Motor neuron (in vitro differentiated cells): ENCODE data around the gene ZCCHC13. TPM values are rescaled to one million over a fixed set of nuclear protein-coding genes. Genes with fewer than 3 reads are reported as not detected.
"Not testable (repeated sequence)": the region's sequence is repeated elsewhere in the genome, so short reads cannot be mapped to it uniquely, and the experiment has no call there.

ENCODE experiments used
- ATAC-seq, 8 experiments: fragments of 200-7000 bp; cut with Tn5 transposase; replicated peaks in 6 of 8; 2 replicates each; pipeline ENCODE4 v1.8.0; 2021; ENCODE audit warnings: mild to moderate bottlenecking in 8 of 8, moderate library complexity in 8 of 8
- H3K27ac ChIP-seq, 2 donors: fragments of 250-450 bp; sonication (Bioruptor Pico); 2 replicates each; pipeline ENCODE4 v1.9.0; 2021; ENCODE audit warnings: antibody characterized with exemption in 2 of 2, mild to moderate bottlenecking in 2 of 2, moderate library complexity in 1 of 2
- H3K4me1 ChIP-seq, 2 donors: fragments of 250-450 bp; sonication (Bioruptor Pico); replicated peaks in 1 of 2; 2 replicates each; pipeline ENCODE4 v1.6.1; 2021; ENCODE audit warnings: antibody characterized with exemption in 2 of 2, mild to moderate bottlenecking in 2 of 2, moderate library complexity in 1 of 2
- H3K4me3 ChIP-seq, 5 donors: fragments of 250-450 bp; sonication (Bioruptor Pico); 2 replicates each; pipeline ENCODE4 v1.9.0; 2021; ENCODE audit warnings: antibody characterized with exemption in 5 of 5, mild to moderate bottlenecking in 5 of 5, moderate library complexity in 4 of 5
- WGBS, 10 experiments: fragments of 450-650 bp; shearing (Covaris generic); methylation state at CpG; one replicate each; pipeline ENCODE4 v1.0.0; 2022; 5-methylcytosine and 5-hydroxymethylcytosine counted together
- in situ Hi-C, 9 experiments: fragments of 400-800 bp; cut with MboI; loops; one replicate each; pipeline ENCODE4 v1.15.0; 2021; ENCODE audit warnings: low sequenced_read_pairs in 9 of 9, low pct_unique_long_range_greater_than_20kb in 2 of 9; ENCODE audit not compliant: unreplicated experiment in 9 of 9
- total RNA-seq, 8 experiments: library from RNA; unstranded; fragments of 300-600 nt; gene quantifications; 2 replicates each; pipeline versions ENCODE4 v1.2.3 to v1.2.4, GENCODE V29; 2022

Gene ZCCHC13
- total RNA-seq, 8 experiments from 2014 or later = 0.52 TPM; not detected in 7

GRCh38 chrX:74340051-74340450, 36.1 kb downstream of the ZCCHC13 start:
- Histone ChIP-seq H3K4me3 (no peak overlapping the region), H3K27ac (no peak overlapping the region), H3K4me1 (peaks cover 2 to 3% of the 10 kb centered on the region in 2 donors)
- ATAC-seq = no peak
- in situ Hi-C loops = no loop called here

GRCh38 chrX:74342211-74342610, 38.2 kb downstream of the ZCCHC13 start:
- WGBS, 10 experiments = 20 to 67% methylated on average over 1 to 5 of the region's 5 CpGs; no CpG with 5 or more reads in 8 of the 10 experiments
- in situ Hi-C loops, H3K4me1 ChIP-seq, H3K27ac ChIP-seq, H3K4me3 ChIP-seq, ATAC-seq: not testable (repeated sequence)

GRCh38 chrX:74343343-74344279, 39.6 kb downstream of the ZCCHC13 start:
- peak; percentile 64 to 97 (median 88) for ATAC-seq
- 50 to 100% (median 59%) methylated on average over 1 to 3 of the region's 3 CpGs; no CpG with 5 or more reads in 6 of the 10 experiments for WGBS, 10 experiments
- H3K4me1 ChIP-seq = peaks cover 2 to 3% of the 10 kb centered on the region in 2 donors
- H3K4me3 ChIP-seq = no peak overlapping the region
- in situ Hi-C loops = no loop called here
- H3K27ac ChIP-seq = no peak overlapping the region

DNA sequence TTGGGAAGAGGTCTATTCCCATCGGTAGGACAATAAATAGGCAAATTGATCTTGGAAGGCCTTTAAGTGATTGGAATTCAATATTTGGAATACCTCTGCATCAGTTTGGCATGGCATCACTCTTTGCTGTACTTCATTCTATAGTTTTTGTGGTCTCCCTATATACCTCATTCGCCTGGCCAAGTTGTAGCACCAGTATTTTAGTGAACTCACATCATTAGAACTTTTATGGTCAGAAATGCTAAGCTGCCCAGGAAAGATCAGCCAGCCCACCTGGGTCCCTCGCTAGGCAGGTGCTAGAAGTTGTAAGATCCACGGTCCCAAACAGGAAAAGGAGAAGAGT, 40.3 kb downstream of the ZCCHC13 start:
- no peak overlapping the region for H3K27ac ChIP-seq
- 20 to 100% (median 57%) methylated on average over 1 to 4 of the region's 4 CpGs; no CpG with 5 or more reads in 4 of the 10 experiments for WGBS, 10 experiments
- no peak overlapping the region for H3K4me3 ChIP-seq
- H3K4me1 ChIP-seq = peaks cover 2 to 3% of the 10 kb centered on the region in 2 donors
- in situ Hi-C loops = no loop called here
- ATAC-seq = no peak

- Histone ChIP-seq H3K27ac (no peak overlapping the region), H3K4me3 (no peak overlapping the region), H3K4me1 (peaks cover 2 to 3% of the 10 kb centered on the region in 2 donors)
- no peak for ATAC-seq
- 31 to 100% (median 80%) methylated on average over 1 to 2 of the region's 2 CpGs; no CpG with 5 or more reads in 5 of the 10 experiments for WGBS, 10 experiments
- in situ Hi-C loops = no loop called here
These were observed 42.1 kb downstream of the ZCCHC13 start for GRCh38 chrX:74346088-74346487.

GRCh38 chrX:74349387-74349786, 45.4 kb downstream of the ZCCHC13 start:
- Histone ChIP-seq H3K4me3 (no peak overlapping the region), H3K27ac (no peak overlapping the region), H3K4me1 (no peaks in the 10 kb centered on the region)
- ATAC-seq = peak in 2 of 8 experiments; percentile 60 to 89
- WGBS, 10 experiments = 0 to 80% (median 20%) methylated on average over 1 to 2 of the region's 3 CpGs; no CpG with 5 or more reads in 6 of the 10 experiments
- in situ Hi-C loops = no loop called here

DNA sequence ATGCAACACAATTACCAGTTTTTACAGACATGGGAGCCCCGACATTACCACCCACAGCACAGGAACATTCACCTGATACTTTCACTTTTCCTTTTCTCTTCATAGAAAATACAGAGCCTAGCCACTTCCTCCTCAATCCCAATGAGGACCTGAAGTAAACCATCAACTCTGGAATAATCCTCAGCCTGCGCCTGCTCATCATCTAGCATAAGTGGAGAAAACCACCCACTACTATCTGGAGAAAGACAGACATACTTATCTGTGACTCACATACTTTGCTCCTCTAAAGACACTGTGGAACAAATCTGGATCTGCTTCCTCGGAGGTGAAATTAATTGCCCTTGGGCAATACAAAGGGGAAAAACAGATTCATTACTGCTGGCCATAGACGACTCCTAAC, 47.8 kb downstream of the ZCCHC13 start:
- WGBS, 10 experiments = 58 to 100% (median 67%) methylated on average over 1 to 2 of the region's 4 CpGs; no CpG with 5 or more reads in 7 of the 10 experiments
- no peak overlapping the region for H3K27ac ChIP-seq
- H3K4me3 ChIP-seq = no peak overlapping the region
- in situ Hi-C loops = no loop called here
- no peaks in the 10 kb centered on the region for H3K4me1 ChIP-seq
- ATAC-seq = no peak

GRCh38 chrX:74353984-74354383, 50.0 kb downstream of the ZCCHC13 start:
- Histone ChIP-seq H3K4me1 (no peaks in the 10 kb centered on the region), H3K27ac (no peak overlapping the region), H3K4me3 (no peak overlapping the region)
- in situ Hi-C loops = no loop called here
- no peak for ATAC-seq
- no CpG with 5 or more reads among the region's 1 CpG for WGBS, 10 experiments

Other genes with a start within 250 kb of the ZCCHC13 start
- gene SLC16A2, start 117.3 kb downstream of the ZCCHC13 start, total RNA-seq = 10 to 100 TPM in 3 of 8 experiments, 1 to 10 TPM in 5; 1.9 to 22.9 (median 8.4) TPM